Liver (tissue), 9 donors: ENCODE data around the gene TRPC4AP. TPM values are rescaled to one million over a fixed set of nuclear protein-coding genes. Genes with fewer than 3 reads are reported as not detected.

Experiments
- DNase-seq: peaks from one replicate; pipeline ENCODE4 v3.0.0-alpha.2; 2017; ENCODE audit warnings: low spot score
- H3K27ac ChIP-seq, 2 donors: one replicate each; pipeline ENCODE4 v1.7.0; 2013; ENCODE audit warnings: inconsistent platforms in 2 of 2, low read length in 2 of 2, control low read depth in 1 of 2, low read depth in 1 of 2, mild to moderate bottlenecking in 1 of 2
- H3K27me3 ChIP-seq, 4 donors: one replicate each; pipeline versions ENCODE4 v1.6.1 to v1.7.0; 2013; ENCODE audit warnings: low read length in 3 of 4, inconsistent platforms in 1 of 4, mild to moderate bottlenecking in 1 of 4, moderate library complexity in 1 of 4; ENCODE audit not compliant: control insufficient read depth in 4 of 4, insufficient read depth in 4 of 4
- H3K36me3 ChIP-seq, 4 donors: one replicate each; pipeline versions ENCODE4 v1.6.1 to v1.7.0; 2013; ENCODE audit warnings: low read length in 3 of 4, mild to moderate bottlenecking in 3 of 4, low read depth in 1 of 4, moderate library complexity in 1 of 4; ENCODE audit not compliant: control insufficient read depth in 4 of 4, insufficient read depth in 3 of 4
- H3K4me1 ChIP-seq, 4 donors: one replicate each; pipeline versions ENCODE4 v1.6.1 to v1.7.0; 2013; ENCODE audit warnings: low read length in 3 of 4, mild to moderate bottlenecking in 3 of 4, moderate library complexity in 1 of 4; ENCODE audit not compliant: control insufficient read depth in 4 of 4, insufficient read depth in 4 of 4
- H3K4me3 ChIP-seq, 3 donors: one replicate each; pipeline versions ENCODE4 v1.6.1 to v1.7.0; 2013; ENCODE audit warnings: low read length in 3 of 3, control low read depth in 1 of 3, low read depth in 1 of 3, mild to moderate bottlenecking in 1 of 3
- H3K9ac ChIP-seq, 2 donors: one replicate each; pipeline ENCODE4 v1.7.0; 2013; ENCODE audit warnings: low read length in 2 of 2, mild to moderate bottlenecking in 2 of 2, moderate library complexity in 2 of 2, control low read depth in 1 of 2, low read depth in 1 of 2
- H3K9me3 ChIP-seq, 4 donors: one replicate each; pipeline versions ENCODE4 v1.6.1 to v1.7.0; 2013; ENCODE audit warnings: low read length in 3 of 4; ENCODE audit not compliant: control insufficient read depth in 4 of 4
- CTCF ChIP-seq: fragments of 150-350 bp; IDR thresholded peaks from 2 replicates; pipeline ENCODE4 v1.5.1; 2017; ENCODE audit warnings: improper control_type of control experiment, low read depth, low read length; ENCODE audit not compliant: missing input control
- EGR1 ChIP-seq, 2 donors: IDR thresholded peaks; 2 replicates each; pipeline ENCODE4 v1.6.1; 2016 to 2018; ENCODE audit warnings: antibody characterized with exemption in 2 of 2, low read depth in 2 of 2
- FOXA1 ChIP-seq: IDR thresholded peaks from 2 replicates; pipeline ENCODE4 v1.6.1; 2016; ENCODE audit warnings: antibody characterized with exemption
- FOXA2 ChIP-seq: IDR thresholded peaks from 2 replicates; pipeline ENCODE4 v1.6.1; 2016; ENCODE audit warnings: antibody characterized with exemption
- GABPA ChIP-seq, 2 donors: IDR thresholded peaks in 1 of 2; conservative IDR thresholded peaks in 1 of 2; 2 replicates each; pipeline ENCODE4 v1.6.1; 2016; ENCODE audit warnings: antibody characterized with exemption in 2 of 2, mild to moderate bottlenecking in 1 of 2, moderate library complexity in 1 of 2
- HNF4A ChIP-seq, 2 donors: conservative IDR thresholded peaks; 2 replicates each; pipeline ENCODE4 v1.6.1; 2016; ENCODE audit warnings: antibody characterized with exemption in 2 of 2, mild to moderate bottlenecking in 2 of 2
- HNF4G ChIP-seq: IDR thresholded peaks from 2 replicates; pipeline ENCODE4 v1.6.1; 2016; ENCODE audit warnings: antibody characterized with exemption
- JUND ChIP-seq, 2 donors: IDR thresholded peaks; 2 replicates each; pipeline ENCODE4 v1.6.1; 2016; ENCODE audit warnings: antibody characterized with exemption in 2 of 2
- MAX ChIP-seq: IDR thresholded peaks from 2 replicates; pipeline ENCODE4 v1.6.1; 2016; ENCODE audit warnings: antibody characterized with exemption
- NR2F2 ChIP-seq: IDR thresholded peaks from 2 replicates; pipeline ENCODE4 v1.6.1; 2016; ENCODE audit warnings: antibody characterized with exemption
- REST ChIP-seq: IDR thresholded peaks from 2 replicates; pipeline ENCODE4 v1.6.1; 2016; ENCODE audit warnings: antibody characterized with exemption, mild to moderate bottlenecking
- RXRA ChIP-seq, 2 donors: IDR thresholded peaks; 2 replicates each; pipeline ENCODE4 v1.6.1; 2017 to 2018; ENCODE audit warnings: antibody characterized with exemption in 2 of 2, mild to moderate bottlenecking in 1 of 2
- SP1 ChIP-seq: IDR thresholded peaks from 2 replicates; pipeline ENCODE4 v1.6.1; 2018; ENCODE audit warnings: antibody characterized with exemption, mild to moderate bottlenecking
- TAF1 ChIP-seq: conservative IDR thresholded peaks from 2 replicates; pipeline ENCODE4 v1.6.1; 2016; ENCODE audit warnings: antibody characterized with exemption, mild to moderate bottlenecking
- YY1 ChIP-seq: IDR thresholded peaks from 2 replicates; pipeline ENCODE4 v1.6.1; 2016; ENCODE audit warnings: antibody characterized with exemption, mild to moderate bottlenecking
- WGBS: extraction: QIAGEN DNeasy Blood & Tissue Kit; methylation state at CpG from one replicate; pipeline ENCODE4 v1.1.7; 2013; 5-methylcytosine and 5-hydroxymethylcytosine counted together
- polyA plus RNA-seq, 2 donors: library from polyadenylated mRNA; stranded (reverse) in 1 of 2; unstranded in 1 of 2; fragments of 200-250 nt in 1 of 2; fragments of >200 nt in 1 of 2; fragmentation: Nextera tagmentation in 1 of 2; extraction: Ambion mirVana in 1 of 2; gene quantifications; one replicate each; pipeline versions ENCODE4 v1.2.1 to v1.2.3, GENCODE V29; 2013 to 2015
- total RNA-seq, 2 donors: library from RNA; depleted of rRNA; stranded (reverse); fragments of >200 nt; gene quantifications; one replicate each; pipeline ENCODE4 v1.2.3, GENCODE V29; 2014
- TF ChIP-seq, protein P1 (sequence below): IDR thresholded peaks from 2 replicates; pipeline ENCODE4 v1.6.1; 2016; ENCODE audit warnings: antibody characterized with exemption
- TF ChIP-seq, protein P2 (sequence below): IDR thresholded peaks from 2 replicates; pipeline ENCODE4 v1.6.1; 2016; ENCODE audit warnings: antibody characterized with exemption
- donor health status: healthy.
- donor health status: healthy.
- donor health status: healthy.
- donor health status: healthy.
- donor health status: healthy.

Gene TRPC4AP
- total and polyA plus RNA-seq, 4 donors = 26.3 to 57.2 (median 33.8) TPM

GRCh38 chr20:35087355-35087754 is 5.3 kb downstream of the TRPC4AP start:
- no peak overlapping the region for H3K27ac ChIP-seq
- no peaks in the 10 kb centered on the region for H3K27me3 ChIP-seq
- TF ChIP-seq FOXA1 = no peak
- TF ChIP-seq REST = no peak
- no peak for TF ChIP-seq HNF4G
- TF ChIP-seq FOXA2 = no peak
- TF ChIP-seq EGR1 (IDR thresholded peaks at IDR 0.05; ENCODE audit: low read depth in 2 of 2) = no peak
- TF ChIP-seq NR2F2 = no peak
- TF ChIP-seq, protein P1, sequence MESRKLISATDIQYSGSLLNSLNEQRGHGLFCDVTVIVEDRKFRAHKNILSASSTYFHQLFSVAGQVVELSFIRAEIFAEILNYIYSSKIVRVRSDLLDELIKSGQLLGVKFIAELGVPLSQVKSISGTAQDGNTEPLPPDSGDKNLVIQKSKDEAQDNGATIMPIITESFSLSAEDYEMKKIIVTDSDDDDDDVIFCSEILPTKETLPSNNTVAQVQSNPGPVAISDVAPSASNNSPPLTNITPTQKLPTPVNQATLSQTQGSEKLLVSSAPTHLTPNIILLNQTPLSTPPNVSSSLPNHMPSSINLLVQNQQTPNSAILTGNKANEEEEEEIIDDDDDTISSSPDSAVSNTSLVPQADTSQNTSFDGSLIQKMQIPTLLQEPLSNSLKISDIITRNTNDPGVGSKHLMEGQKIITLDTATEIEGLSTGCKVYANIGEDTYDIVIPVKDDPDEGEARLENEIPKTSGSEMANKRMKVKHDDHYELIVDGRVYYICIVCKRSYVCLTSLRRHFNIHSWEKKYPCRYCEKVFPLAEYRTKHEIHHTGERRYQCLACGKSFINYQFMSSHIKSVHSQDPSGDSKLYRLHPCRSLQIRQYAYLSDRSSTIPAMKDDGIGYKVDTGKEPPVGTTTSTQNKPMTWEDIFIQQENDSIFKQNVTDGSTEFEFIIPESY = no peak
- no peak for TF ChIP-seq YY1
- TF ChIP-seq TAF1 = no peak
- TF ChIP-seq JUND (IDR thresholded peaks at IDR 0.05) = no peak
- TF ChIP-seq RXRA (IDR thresholded peaks at IDR 0.05) = no peak
- TF ChIP-seq HNF4A (conservative IDR thresholded peaks at IDR 0.05) = no peak
- TF ChIP-seq, protein P2, sequence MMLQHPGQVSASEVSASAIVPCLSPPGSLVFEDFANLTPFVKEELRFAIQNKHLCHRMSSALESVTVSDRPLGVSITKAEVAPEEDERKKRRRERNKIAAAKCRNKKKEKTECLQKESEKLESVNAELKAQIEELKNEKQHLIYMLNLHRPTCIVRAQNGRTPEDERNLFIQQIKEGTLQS = no peak
- TF ChIP-seq MAX = no peak
- no peak for TF ChIP-seq SP1
- H3K4me1 ChIP-seq = peaks cover 6 to 13% (median 12%) of the 10 kb centered on the region in 4 donors
- 79% methylated on average over 5 of the region's 5 CpGs for WGBS
- H3K9me3 ChIP-seq = no peaks in the 10 kb centered on the region
- H3K9ac ChIP-seq = no peak overlapping the region
- H3K4me3 ChIP-seq = no peak overlapping the region
- DNase-seq = no peak
- peaks cover 0 to 3% (median 0%) of the 10 kb centered on the region in 4 donors for H3K36me3 ChIP-seq

DNA sequence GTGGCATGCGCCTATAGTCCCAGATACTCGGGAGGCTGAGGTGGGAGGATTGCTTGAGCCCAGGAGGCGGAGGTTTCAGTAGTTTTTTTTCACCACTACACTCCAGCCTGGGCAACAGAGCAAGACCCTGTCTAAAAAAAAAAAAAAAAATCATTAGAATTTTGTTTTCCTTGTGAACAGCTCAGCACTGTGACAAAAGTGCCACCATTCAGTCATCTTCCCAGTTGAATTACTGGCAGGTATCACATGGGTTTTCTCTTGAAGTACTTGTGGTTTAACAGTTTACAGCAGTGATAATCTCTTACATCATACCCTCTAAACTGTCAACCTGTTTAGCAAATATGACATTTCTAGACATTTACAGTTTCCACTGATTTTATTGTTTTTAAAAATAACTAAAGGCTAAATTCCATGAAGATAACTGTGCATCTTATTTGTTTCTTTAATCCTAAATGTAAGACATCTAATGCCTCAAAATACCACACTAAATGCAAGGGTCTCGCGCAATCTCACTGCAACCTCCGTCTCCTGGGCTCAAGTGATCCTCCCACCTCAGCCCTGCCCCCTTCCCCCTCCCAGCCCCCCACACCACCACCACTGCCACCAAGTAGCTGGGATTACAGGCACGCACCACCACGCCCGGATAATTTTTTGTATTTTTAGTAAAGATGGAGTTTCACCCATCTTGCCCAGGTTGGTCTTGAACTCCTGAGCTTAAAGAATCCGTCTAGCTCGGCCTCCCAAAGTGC is 7.0 kb downstream of the TRPC4AP start:
- no peak for DNase-seq
- TF ChIP-seq CTCF (no peak), GABPA (IDR thresholded peaks at IDR 0.05 in 1 of 2, conservative IDR thresholded peaks at IDR 0.05 in 1 of 2) (no peak), EGR1 (IDR thresholded peaks at IDR 0.05; ENCODE audit: low read depth in 2 of 2) (no peak), RXRA (IDR thresholded peaks at IDR 0.05) (no peak), JUND (IDR thresholded peaks at IDR 0.05) (no peak), HNF4G (no peak)
- no peaks in the 10 kb centered on the region for H3K27me3 ChIP-seq
- 94% methylated on average over 11 of the region's 11 CpGs for WGBS
- no peak overlapping the region for H3K27ac ChIP-seq
- no peak overlapping the region for H3K4me3 ChIP-seq
- H3K4me1 ChIP-seq = peaks cover 4 to 5% (median 5%) of the 10 kb centered on the region in 4 donors
- peaks cover 0 to 2% (median 0%) of the 10 kb centered on the region in 4 donors for H3K36me3 ChIP-seq
- H3K9me3 ChIP-seq = no peaks in the 10 kb centered on the region
- no peak overlapping the region for H3K9ac ChIP-seq
